RPMI8226 (cell line): ENCODE measurements around the gene NFATC2.
"Not testable (repeated sequence)": the region's sequence is repeated elsewhere in the genome, so short reads cannot be mapped to it uniquely, and the experiment has no call there.

Experiments
- DNase-seq: peaks from one replicate; pipeline ENCODE4 v3.0.0-alpha.2; 2015

The NFATC2 gene

GRCh38 chr20:51542571-51543421, at the start of gene NFATC2:
Gene NFATC2 (minus strand): TSS chr20:51542719. CDS start chr20:51542499, 220 bp downstream.
- peak; percentile 65 for DNase-seq

- DNase-seq = no peak
Measured at GRCh38 chr20:51591871-51592270, 49.4 kb upstream of the NFATC2 start.

GRCh38 chr20:51588762-51589161, 46.2 kb upstream of the NFATC2 start:
- no peak for DNase-seq

GRCh38 chr20:51587145-51587544, 44.6 kb upstream of the NFATC2 start:
- DNase-seq = no peak

- no peak for DNase-seq
Measured at GRCh38 chr20:51586005-51586440, 43.5 kb upstream of the NFATC2 start.

GRCh38 chr20:51585148-51585547, 42.6 kb upstream of the NFATC2 start:
- no peak for DNase-seq

GRCh38 chr20:51584737-51585136, 42.2 kb upstream of the NFATC2 start:
- DNase-seq = no peak

- DNase-seq = no peak
Measured at GRCh38 chr20:51584116-51584515, 41.6 kb upstream of the NFATC2 start.

- DNase-seq = no peak
Measured at GRCh38 chr20:51583499-51583898, 41.0 kb upstream of the NFATC2 start.

GRCh38 chr20:51583073-51583472, 40.6 kb upstream of the NFATC2 start:
- DNase-seq = no peak

GRCh38 chr20:51581571-51581970, 39.1 kb upstream of the NFATC2 start:
- no peak for DNase-seq

GRCh38 chr20:51579137-51579536, 36.6 kb upstream of the NFATC2 start:
- DNase-seq = no peak

- no peak for DNase-seq
Measured at GRCh38 chr20:51578145-51578459, 35.6 kb upstream of the NFATC2 start.

GRCh38 chr20:51577432-51578144, 35.1 kb upstream of the NFATC2 start:
- no peak for DNase-seq

GRCh38 chr20:51575486-51575885, 33.0 kb upstream of the NFATC2 start:
- no peak for DNase-seq

- DNase-seq = no peak
Measured at GRCh38 chr20:51574248-51575033, 31.9 kb upstream of the NFATC2 start.

GRCh38 chr20:51573576-51574243, 31.2 kb upstream of the NFATC2 start:
- DNase-seq = no peak

GRCh38 chr20:51571460-51571794, 28.9 kb upstream of the NFATC2 start:
- no peak for DNase-seq

- DNase-seq = no peak
Measured at GRCh38 chr20:51570739-51571459, 28.4 kb upstream of the NFATC2 start.

- DNase-seq = no peak
Measured at GRCh38 chr20:51569815-51570738, 27.6 kb upstream of the NFATC2 start.

- not testable (repeated sequence) for DNase-seq
Measured at GRCh38 chr20:51568533-51568932, 26.0 kb upstream of the NFATC2 start.
